Thyroid gland (tissue), 4 donors: Measurements from ENCODE around the gene DEFB124.

Source experiments
- CTCF ChIP-seq, 6 experiments: fragments of 200-600 bp in 3 of 6; fragments of 450-650 bp in 3 of 6; sonication (generic) in 3 of 6; IDR thresholded peaks; one replicate each; pipeline ENCODE4 v1.5.1; 2016 to 2019; ENCODE audit warnings: antibody characterized with exemption in 6 of 6, mild to moderate bottlenecking in 2 of 6, inconsistent platforms in 1 of 6, moderate library complexity in 1 of 6
- POLR2A ChIP-seq, 2 donors: fragments of 450-650 bp; IDR thresholded peaks; one replicate each; pipeline ENCODE4 v1.6.1; 2017; ENCODE audit warnings: antibody characterized with exemption in 2 of 2, mild to moderate bottlenecking in 2 of 2, moderate library complexity in 1 of 2

- TF ChIP-seq CTCF (IDR thresholded peaks at IDR 0.05) = no peak
- TF ChIP-seq POLR2A (IDR thresholded peaks at IDR 0.05) = no peak
Observed at GRCh38 chr20:31446084-31446819, 28.7 kb downstream of the DEFB124 start.
